PC-3 (cell line): Measurements from ENCODE around the gene BCAS1. TPM values are rescaled to one million over a fixed set of nuclear protein-coding genes. Genes with fewer than 3 reads are reported as not detected.

Source experiments
- ATAC-seq: fragments of 200-7000 bp; cut with Tn5 transposase; 2 replicates; pipeline ENCODE4 v1.9.1; 2020; ENCODE audit warnings: mild to moderate bottlenecking, moderate library complexity
- BruUV-seq: library from RNA; stranded (reverse); fragments of 400-500 nt; replicated peaks from 2 replicates; lab custom pipeline; 2021; lab: Mats Ljungman, UMichigan
- CTCF ChIA-PET: fragments of 300-600 bp; sonication (Branson Sonifier 250); formaldehyde crosslinking; loops from one replicate; lab custom pipeline; 2022; ENCODE audit warnings: antibody characterized with exemption; lab: Charles Lee
- POLR2A ChIA-PET: fragments of 300-600 bp; sonication (Branson Sonifier 250); formaldehyde crosslinking; loops from one replicate; lab custom pipeline; 2022; ENCODE audit warnings: antibody characterized with exemption; ENCODE audit not compliant: unreplicated experiment; lab: Charles Lee
- DNase-seq: peaks from one replicate; pipeline ENCODE4 v3.0.0-alpha.2; 2015
- H2AFZ ChIP-seq: fragments of 300-600 bp; sonication (generic); 2 replicates; pipeline ENCODE4 v1.6.0; 2016; ENCODE audit warnings: antibody characterized with exemption, low read length
- H3F3A ChIP-seq: fragments of 300-600 bp; sonication (generic); one replicate; pipeline ENCODE4 v1.6.0; 2017; ENCODE audit warnings: antibody characterized with exemption, low read length, control low read depth, mild to moderate bottlenecking; ENCODE audit not compliant: unreplicated experiment
- H3K27ac ChIP-seq: fragments of 300-600 bp; sonication (generic); 2 replicates; pipeline ENCODE4 v1.5.1; 2016; ENCODE audit warnings: mild to moderate bottlenecking, low read length
- H3K27me3 ChIP-seq: fragments of 300-600 bp; sonication (generic); 2 replicates; pipeline ENCODE4 v1.6.1; 2016; ENCODE audit warnings: low read length, mixed read lengths
- H3K36me3 ChIP-seq: fragments of 300-600 bp; sonication (generic); 2 replicates; pipeline ENCODE4 v1.6.1; 2016; ENCODE audit warnings: low read depth, mixed run types, low read length, mixed read lengths
- H3K4me1 ChIP-seq: fragments of 300-600 bp; sonication (generic); 2 replicates; pipeline ENCODE4 v1.5.1; 2016; ENCODE audit warnings: low read length; ENCODE audit not compliant: insufficient read depth
- H3K4me2 ChIP-seq: fragments of 300-600 bp; sonication (generic); 2 replicates; pipeline ENCODE4 v1.6.0; 2016; ENCODE audit warnings: low read length
- H3K4me3 ChIP-seq: fragments of 300-600 bp; sonication (generic); 2 replicates; pipeline ENCODE4 v1.5.1; 2016; ENCODE audit warnings: mild to moderate bottlenecking, low read length, mixed read lengths
- H3K79me2 ChIP-seq: fragments of 300-600 bp; sonication (generic); 2 replicates; pipeline ENCODE4 v1.6.1; 2017; ENCODE audit warnings: low read length, mixed read lengths
- H3K9ac ChIP-seq: fragments of 300-600 bp; sonication (generic); 2 replicates; pipeline ENCODE4 v1.6.0; 2016; ENCODE audit warnings: mild to moderate bottlenecking, low read length
- H3K9me2 ChIP-seq: fragments of 300-600 bp; sonication (generic); replicated peaks from 2 replicates; pipeline ENCODE4 v1.6.1; 2016; ENCODE audit warnings: mixed run types, low read length, mixed read lengths
- H3K9me3 ChIP-seq: fragments of 300-600 bp; sonication (generic); 2 replicates; pipeline ENCODE4 v1.6.1; 2016; ENCODE audit warnings: low read length, mixed read lengths
- H4K20me1 ChIP-seq: fragments of 300-600 bp; sonication (generic); 2 replicates; pipeline ENCODE4 v1.6.1; 2016; ENCODE audit warnings: low read length, mixed read lengths
- EZH2 ChIP-seq: fragments of 300-600 bp; sonication (generic); IDR thresholded peaks from one replicate; pipeline ENCODE4 v1.6.1; 2017; ENCODE audit warnings: antibody characterized with exemption, mild to moderate bottlenecking, low read length; ENCODE audit not compliant: unreplicated experiment
- EZH2phosphoT487 ChIP-seq: fragments of 300-600 bp; sonication (generic); IDR thresholded peaks from 2 replicates; pipeline ENCODE4 v1.6.1; 2018; ENCODE audit warnings: mild to moderate bottlenecking, antibody characterized with exemption, low read length, borderline replicate concordance
- intact Hi-C: fragments of 100-400 bp; cut with micrococcal nuclease; formaldehyde crosslinking; loops from 2 replicates; pipeline ENCODE4 v1.9.0; 2023
- total RNA-seq: library from RNA; depleted of rRNA; stranded (reverse); fragments of >200 nt; gene quantifications from 2 replicates; pipeline ENCODE4 v1.2.3, GENCODE V29; 2014
- TF ChIP-seq, protein P1 (sequence below): fragments of 300-600 bp; sonication (generic); conservative IDR thresholded peaks from 2 replicates; pipeline ENCODE4 v1.5.1; 2017; ENCODE audit warnings: antibody characterized with exemption, low read depth, mild to moderate bottlenecking, low read length

Gene BCAS1
- total RNA-seq, 1 experiment from 2014 or later = 0.18 TPM

- intact Hi-C loops = no loop called here
- H3K9me2 ChIP-seq = no peaks in the 10 kb centered on the region
- BruUV-seq = no TSS peak
- no peak for TF ChIP-seq EZH2
- no peak for TF ChIP-seq EZH2phosphoT487
- TF ChIP-seq, protein P1, sequence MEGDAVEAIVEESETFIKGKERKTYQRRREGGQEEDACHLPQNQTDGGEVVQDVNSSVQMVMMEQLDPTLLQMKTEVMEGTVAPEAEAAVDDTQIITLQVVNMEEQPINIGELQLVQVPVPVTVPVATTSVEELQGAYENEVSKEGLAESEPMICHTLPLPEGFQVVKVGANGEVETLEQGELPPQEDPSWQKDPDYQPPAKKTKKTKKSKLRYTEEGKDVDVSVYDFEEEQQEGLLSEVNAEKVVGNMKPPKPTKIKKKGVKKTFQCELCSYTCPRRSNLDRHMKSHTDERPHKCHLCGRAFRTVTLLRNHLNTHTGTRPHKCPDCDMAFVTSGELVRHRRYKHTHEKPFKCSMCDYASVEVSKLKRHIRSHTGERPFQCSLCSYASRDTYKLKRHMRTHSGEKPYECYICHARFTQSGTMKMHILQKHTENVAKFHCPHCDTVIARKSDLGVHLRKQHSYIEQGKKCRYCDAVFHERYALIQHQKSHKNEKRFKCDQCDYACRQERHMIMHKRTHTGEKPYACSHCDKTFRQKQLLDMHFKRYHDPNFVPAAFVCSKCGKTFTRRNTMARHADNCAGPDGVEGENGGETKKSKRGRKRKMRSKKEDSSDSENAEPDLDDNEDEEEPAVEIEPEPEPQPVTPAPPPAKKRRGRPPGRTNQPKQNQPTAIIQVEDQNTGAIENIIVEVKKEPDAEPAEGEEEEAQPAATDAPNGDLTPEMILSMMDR = no peak
- H4K20me1 ChIP-seq = no peaks in the 10 kb centered on the region
- no peaks in the 10 kb centered on the region for H3K4me1 ChIP-seq
- H3K27ac ChIP-seq = no peak overlapping the region
- H3K9me3 ChIP-seq = no peaks in the 10 kb centered on the region
- ATAC-seq = no peak
- H3K4me3 ChIP-seq = no peak overlapping the region
- no peak overlapping the region for H2AFZ ChIP-seq
- peaks cover 47% of the 10 kb centered on the region for H3K27me3 ChIP-seq
- no peak overlapping the region for H3K4me2 ChIP-seq
- DNase-seq = no peak
- ChIA-PET POLR2A (no interaction called here), CTCF (no interaction called here)
- no peak overlapping the region for H3K9ac ChIP-seq
- no peaks in the 10 kb centered on the region for H3K79me2 ChIP-seq
- no peaks in the 10 kb centered on the region for H3F3A ChIP-seq
- no peaks in the 10 kb centered on the region for H3K36me3 ChIP-seq
Observed at GRCh38 chr20:53978497-53978896, 91.9 kb downstream of the BCAS1 start.

GRCh38 chr20:53977391-53977790, 93.0 kb downstream of the BCAS1 start:
- intact Hi-C loops = no loop called here
- ChIA-PET CTCF (no interaction called here), POLR2A (no interaction called here)
- DNase-seq (no peak), ATAC-seq (no peak)
- Histone ChIP-seq H3K36me3 (no peaks in the 10 kb centered on the region), H3K9me2 (no peaks in the 10 kb centered on the region), H3K4me3 (no peak overlapping the region), H3K4me1 (no peaks in the 10 kb centered on the region), H4K20me1 (no peaks in the 10 kb centered on the region), H3F3A (no peaks in the 10 kb centered on the region), H3K27ac (no peak overlapping the region), H3K27me3 (peaks cover 38% of the 10 kb centered on the region), H3K79me2 (no peaks in the 10 kb centered on the region), H3K9me3 (no peaks in the 10 kb centered on the region), H2AFZ (no peak overlapping the region), H3K9ac (no peak overlapping the region), H3K4me2 (no peak overlapping the region)
- no TSS peak for BruUV-seq
- no peak for TF ChIP-seq EZH2phosphoT487
- TF ChIP-seq, protein P1 = no peak
- TF ChIP-seq EZH2 = no peak

GRCh38 chr20:53975761-53976160, 94.6 kb downstream of the BCAS1 start:
- ChIA-PET CTCF (no interaction called here), POLR2A (no interaction called here)
- BruUV-seq = no TSS peak
- no peak overlapping the region for H3K4me3 ChIP-seq
- H3K79me2 ChIP-seq = no peaks in the 10 kb centered on the region
- no peaks in the 10 kb centered on the region for H4K20me1 ChIP-seq
- no peaks in the 10 kb centered on the region for H3K4me1 ChIP-seq
- H3K27me3 ChIP-seq = peaks cover 28% of the 10 kb centered on the region
- intact Hi-C loops = no loop called here
- H3F3A ChIP-seq = no peaks in the 10 kb centered on the region
- DNase-seq (no peak), ATAC-seq (no peak)
- H2AFZ ChIP-seq = no peak overlapping the region
- no peak overlapping the region for H3K9ac ChIP-seq
- no peaks in the 10 kb centered on the region for H3K36me3 ChIP-seq
- H3K9me3 ChIP-seq = no peaks in the 10 kb centered on the region
- no peaks in the 10 kb centered on the region for H3K9me2 ChIP-seq
- no peak overlapping the region for H3K4me2 ChIP-seq
- H3K27ac ChIP-seq = no peak overlapping the region
- TF ChIP-seq, protein P1 = no peak
- TF ChIP-seq EZH2 (no peak), EZH2phosphoT487 (no peak)
